ENCODE measurements around the gene CD8A. TPM values are rescaled to one million over a fixed set of nuclear protein-coding genes. Genes with fewer than 3 reads are reported as not detected.

The CD8A gene
- total RNA-seq, 1 experiment from 2014 or later = not detected

DNA sequence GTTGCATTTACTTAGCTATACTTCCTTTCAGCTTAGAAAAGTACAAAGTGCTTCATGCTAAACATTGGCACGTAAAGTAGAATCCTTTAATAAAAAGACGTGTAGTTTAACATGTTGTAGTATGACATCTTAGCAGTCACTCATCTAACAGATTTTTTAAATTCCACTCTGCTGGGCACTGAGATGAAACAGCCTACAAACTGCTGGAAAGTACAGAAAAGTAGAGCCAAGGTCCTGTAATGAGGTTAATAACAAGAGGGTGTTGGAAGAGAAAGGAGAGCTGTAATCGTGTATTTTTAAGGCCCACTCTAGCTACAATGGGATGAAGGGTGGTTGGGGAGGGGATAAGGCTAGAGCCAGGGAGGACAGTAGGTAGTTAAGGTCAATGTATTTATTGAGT lies 10.7 kb downstream of the CD8A start:
- DNase-seq (ENCODE audit: unreplicated experiment) = no peak
- POLR2A ChIA-PET = no interaction called here

DNA sequence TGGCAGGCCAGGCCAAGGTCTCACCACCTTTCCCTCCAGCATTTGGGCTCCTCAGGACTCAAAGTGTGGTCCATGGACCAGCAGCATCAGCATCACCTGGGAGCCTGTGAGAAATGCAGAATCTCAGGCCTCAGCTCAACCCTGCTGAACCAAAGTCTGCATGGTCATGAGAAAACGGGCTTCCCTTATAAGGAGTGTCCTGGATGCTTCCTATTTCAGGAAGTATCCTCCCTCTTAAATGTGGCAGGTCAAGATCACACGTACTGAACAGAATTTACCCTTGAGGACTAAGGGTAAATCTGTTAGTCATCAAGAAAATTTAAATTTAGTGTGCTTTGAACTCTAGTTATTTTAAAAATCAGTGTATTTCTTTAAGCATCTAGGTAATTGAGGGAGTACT lies 11.8 kb downstream of the CD8A start:
- POLR2A ChIA-PET = interaction anchor here (0.7 kb wide), 2 partner anchors 7 to 28 kb away, joined by 3 read pairs; no protein-coding TSS in a partner anchor
- Mint-ChIP-seq H3K36me3 (ENCODE audit: insufficient read depth, unreplicated experiment) (peaks cover 34% of the 10 kb centered on the region), H3K4me3 (ENCODE audit: unreplicated experiment) (no peak overlapping the region), H3K27ac (ENCODE audit: low read depth, unreplicated experiment) (no peak overlapping the region), H3K9me3 (ENCODE audit: unreplicated experiment) (no peaks in the 10 kb centered on the region), H3K4me1 (ENCODE audit: insufficient read depth, unreplicated experiment) (no peaks in the 10 kb centered on the region), H3K27me3 (ENCODE audit: insufficient read depth, unreplicated experiment) (no peaks in the 10 kb centered on the region)
- intact Hi-C loops (cut with micrococcal nuclease) = no loop called here
- TF ChIP-seq, protein P1, sequence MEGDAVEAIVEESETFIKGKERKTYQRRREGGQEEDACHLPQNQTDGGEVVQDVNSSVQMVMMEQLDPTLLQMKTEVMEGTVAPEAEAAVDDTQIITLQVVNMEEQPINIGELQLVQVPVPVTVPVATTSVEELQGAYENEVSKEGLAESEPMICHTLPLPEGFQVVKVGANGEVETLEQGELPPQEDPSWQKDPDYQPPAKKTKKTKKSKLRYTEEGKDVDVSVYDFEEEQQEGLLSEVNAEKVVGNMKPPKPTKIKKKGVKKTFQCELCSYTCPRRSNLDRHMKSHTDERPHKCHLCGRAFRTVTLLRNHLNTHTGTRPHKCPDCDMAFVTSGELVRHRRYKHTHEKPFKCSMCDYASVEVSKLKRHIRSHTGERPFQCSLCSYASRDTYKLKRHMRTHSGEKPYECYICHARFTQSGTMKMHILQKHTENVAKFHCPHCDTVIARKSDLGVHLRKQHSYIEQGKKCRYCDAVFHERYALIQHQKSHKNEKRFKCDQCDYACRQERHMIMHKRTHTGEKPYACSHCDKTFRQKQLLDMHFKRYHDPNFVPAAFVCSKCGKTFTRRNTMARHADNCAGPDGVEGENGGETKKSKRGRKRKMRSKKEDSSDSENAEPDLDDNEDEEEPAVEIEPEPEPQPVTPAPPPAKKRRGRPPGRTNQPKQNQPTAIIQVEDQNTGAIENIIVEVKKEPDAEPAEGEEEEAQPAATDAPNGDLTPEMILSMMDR (IDR thresholded peaks at IDR 0.05; ENCODE audit: unreplicated experiment) = no peak
- no peak for DNase-seq (ENCODE audit: unreplicated experiment)
- no TSS peak for BruUV-seq (replicated peaks)
- CTCF ChIA-PET = interaction anchor here (2.3 kb wide), 1 partner anchor 15 kb away, joined by 11 read pairs; no protein-coding TSS in a partner anchor

More for the DNA sequence above, 10.7 kb downstream of the CD8A start:
- TF ChIP-seq, protein P1 (IDR thresholded peaks at IDR 0.05; ENCODE audit: unreplicated experiment) = no peak
- Mint-ChIP-seq H3K4me1 (ENCODE audit: insufficient read depth, unreplicated experiment) (no peaks in the 10 kb centered on the region), H3K27me3 (ENCODE audit: insufficient read depth, unreplicated experiment) (no peaks in the 10 kb centered on the region), H3K4me3 (ENCODE audit: unreplicated experiment) (no peak overlapping the region), H3K27ac (ENCODE audit: low read depth, unreplicated experiment) (no peak overlapping the region), H3K9me3 (ENCODE audit: unreplicated experiment) (no peaks in the 10 kb centered on the region), H3K36me3 (ENCODE audit: insufficient read depth, unreplicated experiment) (peaks cover 24% of the 10 kb centered on the region)
- BruUV-seq (replicated peaks) = no TSS peak
- CTCF ChIA-PET = interaction anchor here (2.3 kb wide), 1 partner anchor 16 kb away, joined by 11 read pairs; no protein-coding TSS in a partner anchor
- intact Hi-C loops (cut with micrococcal nuclease) = no loop called here

DNA sequence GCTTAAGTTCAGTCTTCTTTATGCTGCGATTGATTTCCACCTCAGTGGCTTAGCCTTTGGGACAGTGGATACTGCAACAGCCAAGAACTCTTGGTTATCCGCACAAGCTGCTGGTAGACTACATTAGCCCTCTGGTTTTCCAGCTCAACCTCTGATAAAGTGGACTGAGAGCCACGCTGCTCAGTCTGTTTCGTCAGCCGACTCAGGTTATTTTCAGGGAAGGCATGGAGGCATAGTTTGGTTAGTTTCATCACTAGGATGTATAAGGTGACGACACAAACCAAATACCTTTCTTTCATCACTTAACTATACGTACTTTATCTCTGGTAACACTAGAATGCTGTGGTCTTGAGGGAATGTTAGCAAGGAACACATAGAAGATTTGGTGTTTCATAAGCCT lies 14.2 kb downstream of the CD8A start:
- TF ChIP-seq, protein P1 (IDR thresholded peaks at IDR 0.05; ENCODE audit: unreplicated experiment) = no peak
- no peak overlapping the region for H3K27ac Mint-ChIP-seq (ENCODE audit: low read depth, unreplicated experiment)
- CTCF ChIA-PET = interaction anchor here (2.0 kb wide), 1 partner anchor 11 kb away, joined by 7 read pairs; no protein-coding TSS in a partner anchor
- H3K4me1 Mint-ChIP-seq (ENCODE audit: insufficient read depth, unreplicated experiment) = no peaks in the 10 kb centered on the region
- no peak for DNase-seq (ENCODE audit: unreplicated experiment)
- intact Hi-C loops (cut with micrococcal nuclease) = no loop called here
- H3K4me3 Mint-ChIP-seq (ENCODE audit: unreplicated experiment) = no peak overlapping the region
- no TSS peak for BruUV-seq (replicated peaks)
- POLR2A ChIA-PET = interaction anchor here (0.6 kb wide), 1 partner anchor 31 kb away, joined by 5 read pairs; no protein-coding TSS in a partner anchor
- no peaks in the 10 kb centered on the region for H3K9me3 Mint-ChIP-seq (ENCODE audit: unreplicated experiment)
- no peaks in the 10 kb centered on the region for H3K27me3 Mint-ChIP-seq (ENCODE audit: insufficient read depth, unreplicated experiment)
- H3K36me3 Mint-ChIP-seq (ENCODE audit: insufficient read depth, unreplicated experiment) = peaks cover 58% of the 10 kb centered on the region

DNA sequence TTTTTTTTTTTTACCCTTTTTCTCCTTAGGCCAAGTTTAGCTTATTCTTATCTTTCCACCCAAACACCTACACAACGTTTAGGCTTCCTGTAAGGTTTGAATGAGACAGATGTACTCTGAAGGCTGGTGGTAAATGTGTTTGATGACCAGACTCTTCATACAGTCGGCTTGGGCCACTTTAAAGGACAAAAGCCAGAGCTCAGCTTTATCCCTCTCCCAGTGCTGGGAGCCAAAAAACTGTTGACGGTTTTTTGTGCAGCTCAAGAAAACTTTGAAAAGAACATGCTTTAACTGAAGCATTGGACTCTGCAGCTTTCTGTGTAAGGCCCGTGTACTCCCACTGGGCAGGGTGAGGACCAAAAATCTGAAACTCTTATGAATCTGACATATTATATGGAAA lies 15.4 kb downstream of the CD8A start:
- Mint-ChIP-seq H3K27ac (ENCODE audit: low read depth, unreplicated experiment) (no peak overlapping the region), H3K27me3 (ENCODE audit: insufficient read depth, unreplicated experiment) (no peaks in the 10 kb centered on the region), H3K4me3 (ENCODE audit: unreplicated experiment) (no peak overlapping the region), H3K9me3 (ENCODE audit: unreplicated experiment) (no peaks in the 10 kb centered on the region), H3K4me1 (ENCODE audit: insufficient read depth, unreplicated experiment) (no peaks in the 10 kb centered on the region), H3K36me3 (ENCODE audit: insufficient read depth, unreplicated experiment) (peaks cover 68% of the 10 kb centered on the region)
- TF ChIP-seq, protein P1 (IDR thresholded peaks at IDR 0.05; ENCODE audit: unreplicated experiment) = no peak
- CTCF ChIA-PET = interaction anchor here (1.1 kb wide), 1 partner anchor 10 kb away, joined by 4 read pairs; no protein-coding TSS in a partner anchor
- intact Hi-C loops (cut with micrococcal nuclease) = no loop called here
- no TSS peak for BruUV-seq (replicated peaks)
- POLR2A ChIA-PET = no interaction called here
- DNase-seq (ENCODE audit: unreplicated experiment) = no peak
